Tibial nerve (tissue), 3 donors: Measurements from ENCODE around the gene AUTS2.

Experiments used
- POLR2A ChIP-seq, 2 donors: fragments of 450-650 bp; IDR thresholded peaks; one replicate each; pipeline ENCODE4 v1.6.1; 2017; ENCODE audit warnings: antibody characterized with exemption in 2 of 2, mild to moderate bottlenecking in 2 of 2, moderate library complexity in 2 of 2
- TF ChIP-seq, protein P1 (sequence below), 5 experiments: fragments of 200-600 bp in 3 of 5; fragments of 450-650 bp in 2 of 5; sonication (generic) in 3 of 5; IDR thresholded peaks; one replicate each; pipeline ENCODE4 v1.5.1; 2016 to 2019; ENCODE audit warnings: antibody characterized with exemption in 5 of 5, mild to moderate bottlenecking in 3 of 5, moderate library complexity in 2 of 5

DNA sequence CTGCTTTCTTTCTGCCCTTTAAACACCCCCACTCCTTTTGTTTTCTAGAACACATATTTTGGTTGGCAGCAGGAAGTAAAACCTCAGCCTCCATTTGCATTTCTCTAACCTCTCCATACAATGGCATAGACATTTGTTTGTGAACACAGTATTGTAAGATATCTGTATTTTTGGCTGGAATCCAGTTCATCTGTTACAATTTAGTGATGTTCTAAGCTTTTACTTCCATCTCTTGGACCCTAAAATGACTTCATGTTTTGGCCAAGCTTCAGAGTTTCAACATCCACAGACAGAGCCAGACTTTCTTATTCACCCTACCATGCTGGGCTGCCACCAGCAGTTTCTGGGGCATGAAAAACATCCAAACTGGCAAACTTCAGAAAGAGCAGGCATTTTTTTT, 21.1 kb upstream of the AUTS2 start:
- TF ChIP-seq, protein P1, sequence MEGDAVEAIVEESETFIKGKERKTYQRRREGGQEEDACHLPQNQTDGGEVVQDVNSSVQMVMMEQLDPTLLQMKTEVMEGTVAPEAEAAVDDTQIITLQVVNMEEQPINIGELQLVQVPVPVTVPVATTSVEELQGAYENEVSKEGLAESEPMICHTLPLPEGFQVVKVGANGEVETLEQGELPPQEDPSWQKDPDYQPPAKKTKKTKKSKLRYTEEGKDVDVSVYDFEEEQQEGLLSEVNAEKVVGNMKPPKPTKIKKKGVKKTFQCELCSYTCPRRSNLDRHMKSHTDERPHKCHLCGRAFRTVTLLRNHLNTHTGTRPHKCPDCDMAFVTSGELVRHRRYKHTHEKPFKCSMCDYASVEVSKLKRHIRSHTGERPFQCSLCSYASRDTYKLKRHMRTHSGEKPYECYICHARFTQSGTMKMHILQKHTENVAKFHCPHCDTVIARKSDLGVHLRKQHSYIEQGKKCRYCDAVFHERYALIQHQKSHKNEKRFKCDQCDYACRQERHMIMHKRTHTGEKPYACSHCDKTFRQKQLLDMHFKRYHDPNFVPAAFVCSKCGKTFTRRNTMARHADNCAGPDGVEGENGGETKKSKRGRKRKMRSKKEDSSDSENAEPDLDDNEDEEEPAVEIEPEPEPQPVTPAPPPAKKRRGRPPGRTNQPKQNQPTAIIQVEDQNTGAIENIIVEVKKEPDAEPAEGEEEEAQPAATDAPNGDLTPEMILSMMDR (IDR thresholded peaks at IDR 0.05): no peak
- no peak for TF ChIP-seq POLR2A (IDR thresholded peaks at IDR 0.05)
